GM12801 (cell line): ENCODE results near the gene PLEKHA5.

ENCODE experiments used
- TF ChIP-seq, protein P1 (sequence below): IDR thresholded peaks from one replicate; pipeline ENCODE4 v1.5.1; 2011; ENCODE audit warnings: control low read depth; ENCODE audit not compliant: insufficient read length; ENCODE audit errors: extremely low read depth

PLEKHA5 gene

DNA sequence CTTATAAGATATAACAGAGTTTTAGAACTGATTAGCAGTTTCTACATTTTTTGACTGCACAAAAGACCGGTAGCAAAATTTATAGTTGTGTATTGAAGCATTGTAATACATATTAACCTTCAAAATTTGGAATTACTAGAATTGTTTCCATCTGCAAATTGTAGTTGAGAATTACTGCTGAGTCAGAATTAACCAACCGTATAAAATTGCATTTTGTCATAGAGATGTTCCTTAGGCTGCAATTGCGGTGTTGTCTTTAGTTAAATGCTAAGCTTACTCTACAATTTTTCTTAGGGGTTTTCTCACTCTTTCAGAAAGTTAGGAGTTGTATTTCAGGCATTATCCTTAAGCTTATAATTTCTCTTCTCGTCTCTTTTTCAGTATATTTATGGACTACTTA lies 132.2 kb downstream of the PLEKHA5 start:
- TF ChIP-seq, protein P1, sequence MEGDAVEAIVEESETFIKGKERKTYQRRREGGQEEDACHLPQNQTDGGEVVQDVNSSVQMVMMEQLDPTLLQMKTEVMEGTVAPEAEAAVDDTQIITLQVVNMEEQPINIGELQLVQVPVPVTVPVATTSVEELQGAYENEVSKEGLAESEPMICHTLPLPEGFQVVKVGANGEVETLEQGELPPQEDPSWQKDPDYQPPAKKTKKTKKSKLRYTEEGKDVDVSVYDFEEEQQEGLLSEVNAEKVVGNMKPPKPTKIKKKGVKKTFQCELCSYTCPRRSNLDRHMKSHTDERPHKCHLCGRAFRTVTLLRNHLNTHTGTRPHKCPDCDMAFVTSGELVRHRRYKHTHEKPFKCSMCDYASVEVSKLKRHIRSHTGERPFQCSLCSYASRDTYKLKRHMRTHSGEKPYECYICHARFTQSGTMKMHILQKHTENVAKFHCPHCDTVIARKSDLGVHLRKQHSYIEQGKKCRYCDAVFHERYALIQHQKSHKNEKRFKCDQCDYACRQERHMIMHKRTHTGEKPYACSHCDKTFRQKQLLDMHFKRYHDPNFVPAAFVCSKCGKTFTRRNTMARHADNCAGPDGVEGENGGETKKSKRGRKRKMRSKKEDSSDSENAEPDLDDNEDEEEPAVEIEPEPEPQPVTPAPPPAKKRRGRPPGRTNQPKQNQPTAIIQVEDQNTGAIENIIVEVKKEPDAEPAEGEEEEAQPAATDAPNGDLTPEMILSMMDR, result no peak

DNA sequence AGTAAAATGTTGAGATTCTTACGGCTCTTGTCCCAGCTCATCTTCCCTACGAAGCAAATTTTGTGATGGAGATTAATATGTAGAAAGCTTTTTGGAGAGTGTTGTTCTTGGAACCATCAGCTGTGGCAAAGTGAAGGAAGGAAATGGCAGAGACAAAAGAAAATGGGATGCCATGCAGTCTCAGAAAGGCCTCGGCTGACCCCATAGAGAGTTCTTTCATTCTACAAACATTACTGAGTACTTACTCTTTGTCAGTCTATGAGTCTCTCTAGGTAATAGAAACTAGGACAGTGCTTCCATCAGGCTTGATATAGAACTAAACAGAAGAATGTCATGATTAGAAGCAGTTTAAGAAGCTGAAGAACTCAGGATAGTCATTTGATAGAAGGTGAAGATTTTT lies 134.1 kb downstream of the PLEKHA5 start:
- TF ChIP-seq, protein P1, result no peak

DNA sequence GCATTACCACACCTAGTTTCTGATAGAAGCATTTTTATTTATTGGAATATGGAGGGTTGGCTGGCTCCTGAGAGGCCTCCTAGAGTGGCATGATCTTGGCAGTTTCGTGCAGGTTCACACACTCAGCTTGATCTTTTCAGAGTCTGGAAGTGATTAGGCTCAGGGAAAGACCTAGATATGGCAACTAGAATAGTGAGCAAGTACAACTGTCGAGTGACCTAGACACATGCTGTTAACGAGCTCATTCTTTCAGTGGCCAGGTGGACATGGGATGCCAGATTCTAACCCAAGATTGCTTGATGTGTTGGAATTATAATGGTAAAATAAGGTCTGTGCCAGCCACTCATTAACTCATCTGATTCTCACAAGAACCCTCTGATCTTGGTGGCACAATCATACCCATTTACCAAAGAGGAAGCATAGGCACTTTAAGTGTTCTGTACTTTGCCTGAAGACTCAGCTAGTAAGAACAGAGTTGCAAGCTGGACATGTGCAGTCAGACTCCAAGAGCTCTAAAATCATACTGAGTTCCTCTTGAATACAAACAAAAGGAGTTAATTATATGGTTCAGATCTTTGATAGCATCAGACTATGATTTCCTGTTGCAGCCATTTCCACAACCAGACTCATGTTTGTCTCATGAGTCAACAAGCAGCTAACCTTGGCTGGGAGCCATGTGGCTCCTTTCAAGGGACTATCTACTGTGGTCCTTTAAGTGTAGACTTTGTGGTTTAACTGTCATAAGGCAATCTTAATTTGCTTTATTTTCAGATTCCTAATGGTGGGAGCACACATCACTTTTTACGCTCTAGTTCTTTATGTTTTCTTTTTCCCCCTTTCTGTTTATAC lies 144.2 kb downstream of the PLEKHA5 start:
- TF ChIP-seq, protein P1, result no peak

DNA sequence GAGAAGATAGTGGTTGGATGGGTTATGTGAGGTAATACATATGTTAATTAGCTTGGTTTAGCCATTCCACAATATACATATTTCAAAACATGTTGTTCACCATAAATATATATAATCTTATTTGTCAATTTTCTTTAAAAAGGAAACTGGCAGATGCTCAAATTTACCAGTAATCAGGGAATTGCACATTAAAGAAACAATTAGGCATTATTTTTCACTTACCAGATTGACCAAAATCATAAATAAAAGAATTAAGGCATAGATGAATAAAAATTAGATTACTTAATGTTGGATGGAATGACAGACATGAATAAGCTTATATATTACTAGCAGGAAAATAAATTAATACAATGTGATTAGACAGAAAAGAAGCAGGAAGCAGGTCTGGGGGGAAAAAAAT lies 147.2 kb downstream of the PLEKHA5 start:
- TF ChIP-seq, protein P1, result no peak

DNA sequence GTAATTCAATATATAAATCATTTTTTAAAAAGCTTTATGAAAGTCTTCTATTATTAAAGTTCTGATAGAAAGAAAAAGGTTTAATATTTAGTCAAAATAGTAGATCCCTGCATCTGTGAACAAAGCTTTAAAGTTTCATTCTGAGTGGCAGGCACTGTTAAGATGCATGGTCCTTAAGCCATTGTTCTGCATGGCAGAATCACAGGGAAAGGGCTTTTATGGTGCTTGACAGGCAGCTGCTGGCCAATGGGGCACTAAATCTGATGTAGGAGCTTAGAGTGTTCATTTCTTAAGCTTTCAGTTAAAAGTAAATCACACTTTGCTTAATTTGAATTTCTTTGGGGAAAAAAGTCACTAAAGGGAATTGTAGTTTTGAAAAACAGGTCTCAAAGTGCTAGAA lies 148.2 kb downstream of the PLEKHA5 start:
- TF ChIP-seq, protein P1, result no peak

DNA sequence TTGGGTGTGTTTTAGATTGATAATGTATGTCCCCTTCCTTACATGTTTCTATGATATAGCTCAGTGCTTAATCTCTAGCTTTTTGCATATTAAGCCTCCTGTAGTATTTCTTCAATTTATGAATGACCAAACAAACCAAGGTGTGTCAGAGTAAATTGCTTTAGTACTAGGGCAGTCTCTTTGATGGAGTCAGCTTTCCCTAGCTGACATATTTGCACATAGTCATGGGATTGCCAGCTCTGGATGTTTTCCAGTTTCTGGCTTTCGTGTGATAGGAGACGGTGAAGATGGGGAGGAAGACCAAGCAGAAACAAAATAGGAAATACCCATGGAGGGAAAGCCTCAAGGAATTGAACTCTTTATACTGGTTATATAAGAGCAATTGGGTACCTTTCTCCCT lies 148.9 kb downstream of the PLEKHA5 start:
- TF ChIP-seq, protein P1, result no peak

DNA sequence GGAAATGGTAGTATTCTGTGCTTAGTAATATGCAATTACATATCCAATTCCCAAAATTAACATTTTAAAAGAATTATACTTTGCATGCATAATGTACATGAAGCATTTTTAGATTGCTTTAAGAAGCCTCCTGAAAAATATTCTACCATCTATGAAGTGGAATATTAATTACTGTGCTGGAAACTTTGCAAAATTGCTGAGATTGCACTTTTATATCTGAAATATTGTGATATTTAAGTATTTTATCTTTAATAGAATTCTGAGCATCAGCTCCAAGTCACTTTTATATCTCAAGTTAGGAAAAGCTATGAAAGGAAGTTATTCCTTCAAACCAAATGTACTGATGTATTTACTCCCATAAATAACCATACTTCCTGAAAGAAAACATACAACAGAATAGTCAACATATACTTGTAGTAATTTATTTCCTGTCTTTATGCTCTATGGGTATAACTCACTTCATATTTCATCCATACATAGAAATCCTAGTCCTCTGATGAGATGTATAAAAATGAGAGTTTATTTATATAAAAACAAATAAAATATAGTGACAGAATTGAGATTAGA lies 152.7 kb downstream of the PLEKHA5 start:
- TF ChIP-seq, protein P1, result no peak
